ENCODE data around the gene NBAS.
"Not testable (repeated sequence)": the region's sequence is repeated elsewhere in the genome, so short reads cannot be mapped to it uniquely, and the experiment has no call there.

The NBAS gene

DNA sequence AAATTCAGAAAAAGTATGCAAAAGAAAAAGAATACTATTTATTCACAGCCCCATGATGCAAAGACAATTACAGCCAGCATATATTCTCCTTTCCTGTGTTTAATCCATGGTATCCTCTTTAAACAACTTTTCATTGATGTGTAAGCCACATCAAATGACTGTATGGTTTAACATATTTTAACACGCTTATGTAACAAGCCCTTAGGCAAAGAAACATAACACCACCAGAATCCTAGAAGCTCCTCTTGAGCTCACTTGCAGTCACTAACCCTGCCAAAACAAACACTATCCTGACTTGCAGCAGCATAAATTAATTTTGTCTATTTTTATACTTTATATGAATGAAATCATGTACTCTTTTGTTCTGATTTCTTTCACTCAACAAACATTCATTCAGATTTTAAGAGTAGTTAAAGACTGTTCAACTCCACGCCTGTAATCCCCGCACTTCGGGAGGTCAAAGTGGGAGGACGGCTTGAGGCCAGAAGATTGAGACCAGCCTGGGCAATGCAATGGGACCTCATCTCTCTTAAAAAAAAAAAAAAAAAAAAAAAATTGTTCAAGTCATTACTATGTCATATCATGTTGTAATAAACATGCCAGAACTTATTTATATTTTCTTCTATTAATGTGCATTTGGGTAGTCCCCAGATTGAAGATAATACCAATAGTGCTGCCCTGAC is 226.3 kb downstream of the NBAS start:
- H3K4me3 ChIP-seq (ENCODE audit: low read depth, low read length), result no peak overlapping the region
- DNase-seq (ENCODE audit: low read depth), result no peak
- no peak for TF ChIP-seq POLR2A (IDR thresholded peaks at IDR 0.05; ENCODE audit: extremely low read depth, insufficient read length)
- TF ChIP-seq MYC (IDR thresholded peaks at IDR 0.05; ENCODE audit: low read depth, low read length), result no peak

DNA sequence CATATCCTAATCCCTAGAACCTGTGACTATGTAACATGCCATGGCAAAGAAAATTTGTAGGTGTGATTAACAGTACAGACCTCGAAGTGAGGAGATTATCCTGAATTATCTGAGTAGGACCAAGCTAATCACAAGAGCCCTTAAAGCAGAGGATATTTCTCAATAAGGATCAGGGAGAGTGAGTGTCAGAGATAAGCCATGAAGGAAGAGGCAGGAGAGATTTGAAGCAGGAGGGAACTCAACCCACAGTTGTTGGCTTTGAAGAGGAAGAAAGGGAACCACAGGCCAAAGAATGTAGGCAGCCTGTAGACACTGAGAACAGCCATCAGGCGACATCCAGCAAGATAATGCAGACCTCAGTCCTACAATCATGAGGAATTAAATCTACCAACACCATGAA is 229.3 kb downstream of the NBAS start:
- TF ChIP-seq CTCF (IDR thresholded peaks at IDR 0.05; ENCODE audit: low read depth, low read length) (no peak), POLR2A (IDR thresholded peaks at IDR 0.05; ENCODE audit: extremely low read depth, insufficient read length) (no peak), MYC (IDR thresholded peaks at IDR 0.05; ENCODE audit: low read depth, low read length) (no peak), MAX (IDR thresholded peaks at IDR 0.05; ENCODE audit: low read depth, low read length) (no peak)
- H3K4me3 ChIP-seq (ENCODE audit: low read depth, low read length), result no peak overlapping the region
- no peak for DNase-seq (ENCODE audit: low read depth)

- H3K4me3 ChIP-seq (ENCODE audit: low read depth, low read length), result no peak overlapping the region
- TF ChIP-seq MAX (IDR thresholded peaks at IDR 0.05; ENCODE audit: low read depth, low read length) (no peak), CTCF (IDR thresholded peaks at IDR 0.05; ENCODE audit: low read depth, low read length) (no peak), MYC (IDR thresholded peaks at IDR 0.05; ENCODE audit: low read depth, low read length) (no peak), POLR2A (IDR thresholded peaks at IDR 0.05; ENCODE audit: extremely low read depth, insufficient read length) (no peak)
- no peak for DNase-seq (ENCODE audit: low read depth)
Measured at GRCh38 chr2:15325296-15325695, 235.8 kb downstream of the NBAS start.

GRCh38 chr2:15323227-15323626 is 237.9 kb downstream of the NBAS start:
- TF ChIP-seq MYC (IDR thresholded peaks at IDR 0.05; ENCODE audit: low read depth, low read length) (no peak), CTCF (IDR thresholded peaks at IDR 0.05; ENCODE audit: low read depth, low read length) (no peak), MAX (IDR thresholded peaks at IDR 0.05; ENCODE audit: low read depth, low read length) (no peak), POLR2A (IDR thresholded peaks at IDR 0.05; ENCODE audit: extremely low read depth, insufficient read length) (no peak)
- no peak for DNase-seq (ENCODE audit: low read depth)
- no peak overlapping the region for H3K4me3 ChIP-seq (ENCODE audit: low read depth, low read length)

DNA sequence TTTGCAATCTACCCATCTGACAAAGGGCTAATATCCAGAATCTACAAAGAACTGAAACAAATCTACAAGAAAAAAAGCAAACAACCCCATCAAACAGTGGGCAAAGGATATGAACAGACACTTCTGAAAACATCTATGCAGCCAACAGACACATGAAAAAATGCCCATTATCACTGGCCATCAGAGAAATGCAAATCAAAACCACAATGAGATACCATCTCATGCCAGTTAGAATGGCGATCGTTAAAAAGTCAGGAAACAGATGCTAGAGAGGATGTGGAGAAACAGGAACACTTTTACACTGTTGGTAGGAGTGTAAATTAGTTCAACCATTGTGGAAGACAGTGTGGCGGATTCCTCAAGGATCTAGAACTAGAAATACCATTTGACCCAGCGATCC is 239.7 kb downstream of the NBAS start:
- H3K4me3 ChIP-seq (ENCODE audit: low read depth, low read length); DNase-seq (ENCODE audit: low read depth): not testable (repeated sequence)

GRCh38 chr2:15316370-15316814 is 244.7 kb downstream of the NBAS start:
- no peak for TF ChIP-seq MYC (IDR thresholded peaks at IDR 0.05; ENCODE audit: low read depth, low read length)
- TF ChIP-seq MAX (IDR thresholded peaks at IDR 0.05; ENCODE audit: low read depth, low read length), result no peak
- no peak for TF ChIP-seq POLR2A (IDR thresholded peaks at IDR 0.05; ENCODE audit: extremely low read depth, insufficient read length)
- no peak for TF ChIP-seq CTCF (IDR thresholded peaks at IDR 0.05; ENCODE audit: low read depth, low read length)
- H3K4me3 ChIP-seq (ENCODE audit: low read depth, low read length), result no peak overlapping the region
- no peak for DNase-seq (ENCODE audit: low read depth)

DNA sequence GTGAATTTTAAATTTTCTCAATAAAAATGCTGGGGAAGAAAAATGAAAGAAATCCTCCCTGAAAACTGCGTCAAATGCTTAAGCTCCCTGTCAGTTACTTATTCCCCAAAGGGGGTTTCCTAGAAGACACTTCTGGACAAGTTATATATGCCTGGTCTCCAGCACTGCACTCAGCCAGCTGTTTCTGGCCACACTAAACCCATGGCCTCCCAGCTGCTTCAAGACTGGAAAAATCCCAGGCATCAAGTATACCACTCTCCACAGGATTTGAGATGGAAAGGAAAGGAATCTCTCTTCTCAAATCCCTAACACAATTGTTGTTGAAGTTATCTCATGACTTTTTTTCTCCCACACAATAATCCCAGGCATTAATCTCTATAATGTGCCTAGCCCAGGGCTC is 245.7 kb downstream of the NBAS start:
- H3K4me3 ChIP-seq (ENCODE audit: low read depth, low read length), result no peak overlapping the region
- no peak for TF ChIP-seq CTCF (IDR thresholded peaks at IDR 0.05; ENCODE audit: low read depth, low read length)
- TF ChIP-seq MYC (IDR thresholded peaks at IDR 0.05; ENCODE audit: low read depth, low read length), result no peak
- TF ChIP-seq MAX (IDR thresholded peaks at IDR 0.05; ENCODE audit: low read depth, low read length), result no peak
- TF ChIP-seq POLR2A (IDR thresholded peaks at IDR 0.05; ENCODE audit: extremely low read depth, insufficient read length), result no peak
- no peak for DNase-seq (ENCODE audit: low read depth)
